Parathyroid adenoma (tissue), 2 donors: ENCODE data around the gene CLEC16A.

Experiments used
- H2AFZ ChIP-seq: fragments of 300-600 bp; sonication (generic); one replicate; pipeline ENCODE4 v1.7.0; 2017; ENCODE audit warnings: antibody characterized with exemption, mild to moderate bottlenecking
- H3K27ac ChIP-seq: fragments of 300-600 bp; sonication (generic); one replicate; pipeline ENCODE4 v1.7.0; 2017
- H3K27me3 ChIP-seq: fragments of 300-600 bp; sonication (generic); one replicate; pipeline ENCODE4 v1.7.0; 2017; ENCODE audit warnings: low read length; ENCODE audit not compliant: control insufficient read depth, insufficient read depth
- H3K36me3 ChIP-seq: fragments of 300-600 bp; sonication (generic); one replicate; pipeline ENCODE4 v1.7.0; 2017; ENCODE audit warnings: low read length; ENCODE audit not compliant: control insufficient read depth, insufficient read depth
- H3K4me1 ChIP-seq: fragments of 300-600 bp; sonication (generic); one replicate; pipeline ENCODE4 v1.7.0; 2017; ENCODE audit warnings: control low read depth
- H3K4me2 ChIP-seq: fragments of 300-600 bp; sonication (generic); one replicate; pipeline ENCODE4 v1.7.0; 2017; ENCODE audit warnings: low read length
- H3K4me3 ChIP-seq: fragments of 300-600 bp; sonication (generic); one replicate; pipeline ENCODE4 v1.7.0; 2017; ENCODE audit warnings: low read depth, low read length
- H3K79me2 ChIP-seq: fragments of 300-600 bp; sonication (generic); one replicate; pipeline ENCODE4 v1.7.0; 2017; ENCODE audit warnings: control low read depth
- H3K9ac ChIP-seq: fragments of 300-600 bp; sonication (generic); one replicate; pipeline ENCODE4 v1.7.0; 2017; ENCODE audit warnings: mild to moderate bottlenecking
- H3K9me3 ChIP-seq: fragments of 300-600 bp; sonication (generic); one replicate; pipeline ENCODE4 v1.7.0; 2017; ENCODE audit warnings: low read length; ENCODE audit not compliant: control insufficient read depth
- TF ChIP-seq, protein P1 (sequence below): fragments of 300-600 bp; sonication (generic); IDR thresholded peaks from one replicate; pipeline ENCODE4 v1.7.0; 2017; ENCODE audit warnings: antibody characterized with exemption, mild to moderate bottlenecking
- donor health status: primary hyperparathyroidism.

CLEC16A gene

DNA sequence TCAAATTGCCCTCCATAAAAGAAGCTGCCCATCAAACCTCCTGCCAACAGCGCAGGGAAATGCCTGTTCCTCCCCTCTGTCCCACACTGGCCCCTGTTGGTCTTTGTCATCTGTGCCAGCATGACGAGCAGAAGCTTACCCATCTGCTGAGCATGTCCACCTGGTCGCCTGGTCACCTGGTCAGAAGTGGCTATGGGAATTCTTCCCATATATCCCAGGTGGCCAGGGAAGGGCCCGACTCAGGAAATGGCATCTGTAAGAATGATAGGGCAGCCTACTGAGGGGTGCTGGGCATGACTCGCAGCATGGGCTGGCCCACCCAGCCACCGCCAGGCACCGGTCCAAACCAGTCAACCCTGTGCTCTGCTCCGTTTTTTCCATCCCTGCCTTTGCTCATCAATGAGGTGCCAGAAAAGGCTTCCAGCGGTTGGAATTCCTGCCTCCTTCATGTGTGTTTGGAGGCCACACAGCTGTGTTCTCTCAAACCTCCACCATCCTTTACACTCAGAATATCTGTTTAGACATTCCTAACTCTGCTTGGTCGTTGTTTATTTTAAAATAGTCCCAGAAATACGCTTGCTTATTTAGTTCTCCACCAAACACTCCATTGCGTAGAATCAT is 145.2 kb downstream of the CLEC16A start:
- Histone ChIP-seq H3K9ac (no peak overlapping the region), H3K27me3 (no peaks in the 10 kb centered on the region), H3K9me3 (no peaks in the 10 kb centered on the region), H3K79me2 (no peaks in the 10 kb centered on the region), H2AFZ (no peak overlapping the region), H3K4me3 (no peak overlapping the region), H3K27ac (no peak overlapping the region), H3K36me3 (no peaks in the 10 kb centered on the region), H3K4me2 (no peak overlapping the region), H3K4me1 (no peaks in the 10 kb centered on the region)
- TF ChIP-seq, protein P1, sequence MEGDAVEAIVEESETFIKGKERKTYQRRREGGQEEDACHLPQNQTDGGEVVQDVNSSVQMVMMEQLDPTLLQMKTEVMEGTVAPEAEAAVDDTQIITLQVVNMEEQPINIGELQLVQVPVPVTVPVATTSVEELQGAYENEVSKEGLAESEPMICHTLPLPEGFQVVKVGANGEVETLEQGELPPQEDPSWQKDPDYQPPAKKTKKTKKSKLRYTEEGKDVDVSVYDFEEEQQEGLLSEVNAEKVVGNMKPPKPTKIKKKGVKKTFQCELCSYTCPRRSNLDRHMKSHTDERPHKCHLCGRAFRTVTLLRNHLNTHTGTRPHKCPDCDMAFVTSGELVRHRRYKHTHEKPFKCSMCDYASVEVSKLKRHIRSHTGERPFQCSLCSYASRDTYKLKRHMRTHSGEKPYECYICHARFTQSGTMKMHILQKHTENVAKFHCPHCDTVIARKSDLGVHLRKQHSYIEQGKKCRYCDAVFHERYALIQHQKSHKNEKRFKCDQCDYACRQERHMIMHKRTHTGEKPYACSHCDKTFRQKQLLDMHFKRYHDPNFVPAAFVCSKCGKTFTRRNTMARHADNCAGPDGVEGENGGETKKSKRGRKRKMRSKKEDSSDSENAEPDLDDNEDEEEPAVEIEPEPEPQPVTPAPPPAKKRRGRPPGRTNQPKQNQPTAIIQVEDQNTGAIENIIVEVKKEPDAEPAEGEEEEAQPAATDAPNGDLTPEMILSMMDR = no peak

DNA sequence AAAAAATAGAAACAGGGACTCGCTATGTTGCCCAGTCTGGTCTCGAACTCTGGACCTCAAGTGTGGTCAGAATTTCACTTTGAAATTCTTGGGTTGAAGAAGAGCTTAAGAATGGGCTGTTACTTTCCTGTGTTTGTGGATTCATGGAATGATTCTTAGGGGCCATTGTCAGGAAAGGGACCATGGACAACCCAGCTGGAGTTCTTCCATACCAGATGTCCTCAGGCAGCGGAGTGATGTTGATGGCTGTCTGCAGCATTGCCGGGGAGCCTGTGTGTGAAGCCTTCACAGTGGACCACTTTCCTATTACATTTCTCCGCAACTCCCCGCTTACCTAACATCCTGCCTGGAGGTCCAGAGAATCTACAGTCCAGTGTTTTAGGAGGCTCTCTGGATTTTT is 145.9 kb downstream of the CLEC16A start:
- no peak overlapping the region for H3K4me3 ChIP-seq
- H2AFZ ChIP-seq = no peak overlapping the region
- H3K27me3 ChIP-seq = no peaks in the 10 kb centered on the region
- no peak overlapping the region for H3K9ac ChIP-seq
- no peak overlapping the region for H3K27ac ChIP-seq
- no peaks in the 10 kb centered on the region for H3K36me3 ChIP-seq
- no peaks in the 10 kb centered on the region for H3K4me1 ChIP-seq
- H3K9me3 ChIP-seq = no peaks in the 10 kb centered on the region
- no peak overlapping the region for H3K4me2 ChIP-seq
- no peaks in the 10 kb centered on the region for H3K79me2 ChIP-seq
- TF ChIP-seq, protein P1 = no peak

DNA sequence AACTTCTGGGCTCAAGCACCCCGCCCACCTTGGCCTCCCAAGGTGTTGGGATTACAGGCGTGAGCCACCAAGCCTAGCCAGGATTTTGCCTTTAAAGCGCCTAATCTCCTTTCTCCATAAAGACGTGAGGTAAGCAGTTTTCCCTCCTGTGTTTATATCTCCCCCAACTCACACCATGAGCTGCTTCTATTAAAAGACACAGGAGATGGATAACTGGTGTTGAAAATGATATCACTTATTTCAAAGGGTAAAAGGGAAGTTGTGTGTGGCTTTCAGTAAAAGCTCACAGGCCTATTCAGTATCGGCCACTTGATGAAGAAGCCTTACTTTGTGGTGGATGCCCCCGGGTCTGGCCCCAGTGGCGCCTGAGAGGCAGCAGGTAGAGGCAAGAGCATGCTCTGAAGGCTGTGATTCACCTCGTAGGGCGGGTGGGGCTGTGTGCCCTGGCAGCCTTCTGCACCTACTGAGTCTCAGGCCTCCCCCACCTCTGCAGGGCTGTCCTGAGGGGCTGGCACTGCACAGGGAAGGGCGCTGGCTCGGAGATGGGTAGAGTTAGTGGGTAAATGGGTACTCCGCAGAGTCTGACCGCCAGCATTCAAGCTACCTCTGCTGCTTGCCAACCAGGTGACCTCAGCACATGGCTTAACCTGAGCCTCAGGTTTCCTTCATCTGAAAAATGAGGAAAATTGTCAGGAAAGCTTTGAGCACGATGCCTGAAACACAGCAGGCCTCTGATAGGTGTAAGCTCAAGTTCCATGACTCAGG is 146.8 kb downstream of the CLEC16A start:
- H3K79me2 ChIP-seq = no peaks in the 10 kb centered on the region
- H3K9ac ChIP-seq = no peak overlapping the region
- no peaks in the 10 kb centered on the region for H3K9me3 ChIP-seq
- H2AFZ ChIP-seq = no peak overlapping the region
- no peaks in the 10 kb centered on the region for H3K27me3 ChIP-seq
- H3K4me2 ChIP-seq = no peak overlapping the region
- TF ChIP-seq, protein P1 = no peak
- no peak overlapping the region for H3K4me3 ChIP-seq
- H3K27ac ChIP-seq = no peak overlapping the region
- no peaks in the 10 kb centered on the region for H3K4me1 ChIP-seq
- H3K36me3 ChIP-seq = no peaks in the 10 kb centered on the region

DNA sequence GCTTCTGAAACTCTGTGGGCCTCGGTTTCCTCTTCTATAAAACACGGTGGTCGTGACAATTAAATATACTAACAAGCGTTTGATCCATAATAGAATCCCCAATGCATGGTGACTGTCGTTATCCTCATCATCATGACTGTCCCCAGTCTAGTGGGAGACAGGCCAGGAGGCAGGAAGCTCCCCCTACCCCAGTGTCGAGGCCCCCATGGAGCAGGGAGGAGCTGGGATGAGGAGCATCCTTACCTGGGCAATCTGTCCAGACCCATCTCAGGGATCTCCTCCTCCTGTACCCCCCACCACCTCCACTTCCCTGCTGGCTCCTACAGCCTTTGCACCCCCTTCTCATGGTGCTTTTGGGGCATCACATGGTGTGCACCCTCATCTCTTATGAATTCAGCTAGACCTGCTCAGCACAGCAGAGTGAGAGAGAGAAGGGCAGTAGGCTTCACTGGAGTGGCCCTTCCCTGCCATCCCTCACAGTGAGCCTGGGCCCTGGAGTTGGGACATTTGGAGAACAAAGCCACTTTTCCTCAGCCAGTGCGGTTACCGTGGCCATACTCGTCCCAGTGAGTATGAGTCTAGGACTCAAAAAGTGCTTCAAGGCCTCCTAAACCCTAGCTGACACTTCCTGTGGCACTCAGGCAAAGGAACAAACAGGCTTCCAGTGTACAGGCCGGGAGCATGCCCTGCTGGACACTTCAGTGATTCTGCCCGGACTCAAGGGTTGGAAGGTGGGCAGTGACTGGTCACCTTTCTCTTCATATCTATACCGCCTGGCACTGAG is 148.6 kb downstream of the CLEC16A start:
- TF ChIP-seq, protein P1 = no peak
- H3K4me2 ChIP-seq = no peak overlapping the region
- no peak overlapping the region for H3K4me3 ChIP-seq
- no peaks in the 10 kb centered on the region for H3K27me3 ChIP-seq
- H3K36me3 ChIP-seq = no peaks in the 10 kb centered on the region
- H3K9ac ChIP-seq = no peak overlapping the region
- H2AFZ ChIP-seq = no peak overlapping the region
- H3K9me3 ChIP-seq = no peaks in the 10 kb centered on the region
- no peak overlapping the region for H3K27ac ChIP-seq
- H3K4me1 ChIP-seq = no peaks in the 10 kb centered on the region
- H3K79me2 ChIP-seq = no peaks in the 10 kb centered on the region
